Activated gamma-delta T cell (primary cell): ENCODE results near the gene ABCC3.

Source experiments
- DNase-seq: peaks from one replicate; lab custom pipeline; 2025; lab: John Stamatoyannopoulos, UW
- total RNA-seq, 2 donors: gene quantifications; one replicate each; lab custom pipeline; 2026; lab: John Stamatoyannopoulos, UW

Gene ABCC3, protein sequence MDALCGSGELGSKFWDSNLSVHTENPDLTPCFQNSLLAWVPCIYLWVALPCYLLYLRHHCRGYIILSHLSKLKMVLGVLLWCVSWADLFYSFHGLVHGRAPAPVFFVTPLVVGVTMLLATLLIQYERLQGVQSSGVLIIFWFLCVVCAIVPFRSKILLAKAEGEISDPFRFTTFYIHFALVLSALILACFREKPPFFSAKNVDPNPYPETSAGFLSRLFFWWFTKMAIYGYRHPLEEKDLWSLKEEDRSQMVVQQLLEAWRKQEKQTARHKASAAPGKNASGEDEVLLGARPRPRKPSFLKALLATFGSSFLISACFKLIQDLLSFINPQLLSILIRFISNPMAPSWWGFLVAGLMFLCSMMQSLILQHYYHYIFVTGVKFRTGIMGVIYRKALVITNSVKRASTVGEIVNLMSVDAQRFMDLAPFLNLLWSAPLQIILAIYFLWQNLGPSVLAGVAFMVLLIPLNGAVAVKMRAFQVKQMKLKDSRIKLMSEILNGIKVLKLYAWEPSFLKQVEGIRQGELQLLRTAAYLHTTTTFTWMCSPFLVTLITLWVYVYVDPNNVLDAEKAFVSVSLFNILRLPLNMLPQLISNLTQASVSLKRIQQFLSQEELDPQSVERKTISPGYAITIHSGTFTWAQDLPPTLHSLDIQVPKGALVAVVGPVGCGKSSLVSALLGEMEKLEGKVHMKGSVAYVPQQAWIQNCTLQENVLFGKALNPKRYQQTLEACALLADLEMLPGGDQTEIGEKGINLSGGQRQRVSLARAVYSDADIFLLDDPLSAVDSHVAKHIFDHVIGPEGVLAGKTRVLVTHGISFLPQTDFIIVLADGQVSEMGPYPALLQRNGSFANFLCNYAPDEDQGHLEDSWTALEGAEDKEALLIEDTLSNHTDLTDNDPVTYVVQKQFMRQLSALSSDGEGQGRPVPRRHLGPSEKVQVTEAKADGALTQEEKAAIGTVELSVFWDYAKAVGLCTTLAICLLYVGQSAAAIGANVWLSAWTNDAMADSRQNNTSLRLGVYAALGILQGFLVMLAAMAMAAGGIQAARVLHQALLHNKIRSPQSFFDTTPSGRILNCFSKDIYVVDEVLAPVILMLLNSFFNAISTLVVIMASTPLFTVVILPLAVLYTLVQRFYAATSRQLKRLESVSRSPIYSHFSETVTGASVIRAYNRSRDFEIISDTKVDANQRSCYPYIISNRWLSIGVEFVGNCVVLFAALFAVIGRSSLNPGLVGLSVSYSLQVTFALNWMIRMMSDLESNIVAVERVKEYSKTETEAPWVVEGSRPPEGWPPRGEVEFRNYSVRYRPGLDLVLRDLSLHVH (N-terminal part only)
- 0.31 to 1.1 reads per million in 2 donors for total RNA-seq

- no peak for DNase-seq
Observed at GRCh38 chr17:50634224-50634914, at the start of gene ABCC3. Gene ABCC3 (plus strand): TSS chr17:50634881. CDS start chr17:50634937, 56 bp downstream.

- DNase-seq: no peak
Observed at GRCh38 chr17:50585346-50585745, 49.3 kb upstream of the ABCC3 start.

- no peak for DNase-seq
Observed at GRCh38 chr17:50585891-50586290, 48.8 kb upstream of the ABCC3 start.

DNA sequence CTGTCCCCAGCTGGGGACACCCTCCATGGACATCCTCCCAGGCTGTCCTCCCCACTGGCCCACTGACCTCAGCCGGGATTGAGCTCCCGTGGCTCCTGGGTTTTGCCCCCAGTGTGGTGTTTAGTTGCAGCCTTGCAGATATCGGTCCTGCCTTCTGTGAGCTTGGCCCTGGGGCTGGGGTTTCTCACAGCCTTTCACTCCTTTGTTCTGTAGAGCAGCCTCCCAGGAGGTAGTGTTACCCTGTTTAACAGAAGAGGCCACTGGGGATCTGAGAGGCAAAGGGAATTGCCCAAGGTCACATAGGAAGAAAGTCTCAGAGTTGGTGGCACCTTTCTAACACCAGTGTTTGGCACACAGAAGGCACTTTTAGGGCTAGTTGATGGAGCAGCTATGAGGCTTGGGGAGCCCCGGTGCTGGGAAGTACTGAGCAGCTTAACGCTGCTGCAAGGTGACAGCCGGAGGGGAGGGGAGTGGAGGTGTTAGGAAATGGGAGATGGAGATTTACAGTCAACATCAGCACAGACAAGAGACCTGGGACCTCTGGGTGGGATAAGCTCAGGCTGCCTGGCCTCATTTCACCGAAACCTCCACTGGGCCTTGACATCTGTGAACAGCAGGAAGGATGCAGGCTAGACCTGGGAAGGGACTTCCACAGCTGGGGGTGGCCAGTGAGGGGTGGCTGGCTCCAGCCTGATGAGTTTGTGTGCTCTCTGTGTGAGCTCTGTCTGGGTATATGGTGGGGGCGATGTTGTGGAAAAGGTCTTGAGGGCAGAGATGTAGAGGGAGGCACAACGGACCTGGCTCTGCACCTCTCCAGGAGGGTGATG is 48.0 kb upstream of the ABCC3 start:
- DNase-seq: no peak

DNA sequence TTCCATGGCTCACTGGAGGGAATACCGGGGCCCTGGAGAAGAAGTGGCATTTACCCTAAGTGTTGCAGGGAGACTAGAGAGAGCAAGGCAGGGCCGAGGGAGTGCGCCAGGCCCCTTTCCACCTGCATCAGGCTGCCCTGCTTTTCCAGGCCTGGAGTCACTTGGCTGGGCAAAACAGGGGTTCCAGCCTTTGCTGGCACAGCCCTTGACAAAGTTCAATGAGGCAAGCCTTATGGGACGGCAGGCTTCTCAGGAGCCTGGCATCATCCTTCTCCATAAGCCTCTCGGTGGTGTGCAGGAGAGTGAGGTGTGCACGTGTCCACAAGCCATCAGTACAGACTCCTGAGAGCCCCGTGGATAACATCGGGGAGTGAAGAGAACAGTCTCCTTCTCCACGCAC is 47.1 kb upstream of the ABCC3 start:
- no peak for DNase-seq

DNA sequence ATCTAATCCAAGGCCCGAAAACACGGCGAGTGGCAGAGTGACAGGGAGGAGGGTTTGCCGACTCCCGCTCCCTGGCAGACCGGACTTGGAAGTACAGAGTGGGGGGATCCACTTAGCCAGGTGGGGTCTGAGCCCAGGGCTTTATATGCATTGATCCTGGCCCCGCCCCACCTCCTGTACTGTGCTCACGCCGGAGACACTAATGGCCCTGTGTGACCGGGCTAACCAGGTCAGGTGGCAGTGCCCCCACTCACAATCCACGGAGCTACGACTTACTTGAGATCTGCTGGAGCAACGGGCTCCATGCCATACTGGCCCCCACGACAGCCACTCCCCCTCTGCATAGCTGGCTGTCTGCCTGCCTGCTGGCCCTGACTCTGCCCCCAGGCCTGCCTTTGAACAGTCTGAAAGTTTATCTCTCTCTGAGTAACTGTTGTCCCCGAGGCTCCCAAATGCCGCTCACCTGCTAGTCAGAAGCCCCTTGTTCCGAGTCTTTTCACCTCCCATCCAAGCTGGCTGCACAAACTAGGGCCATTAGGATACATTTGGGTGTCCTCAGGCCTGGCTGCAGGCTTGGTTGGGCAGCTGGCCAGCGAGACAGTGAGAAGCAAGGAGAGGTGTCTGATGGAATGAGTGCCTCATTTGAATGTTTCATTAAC is 46.2 kb upstream of the ABCC3 start:
- no peak for DNase-seq

DNA sequence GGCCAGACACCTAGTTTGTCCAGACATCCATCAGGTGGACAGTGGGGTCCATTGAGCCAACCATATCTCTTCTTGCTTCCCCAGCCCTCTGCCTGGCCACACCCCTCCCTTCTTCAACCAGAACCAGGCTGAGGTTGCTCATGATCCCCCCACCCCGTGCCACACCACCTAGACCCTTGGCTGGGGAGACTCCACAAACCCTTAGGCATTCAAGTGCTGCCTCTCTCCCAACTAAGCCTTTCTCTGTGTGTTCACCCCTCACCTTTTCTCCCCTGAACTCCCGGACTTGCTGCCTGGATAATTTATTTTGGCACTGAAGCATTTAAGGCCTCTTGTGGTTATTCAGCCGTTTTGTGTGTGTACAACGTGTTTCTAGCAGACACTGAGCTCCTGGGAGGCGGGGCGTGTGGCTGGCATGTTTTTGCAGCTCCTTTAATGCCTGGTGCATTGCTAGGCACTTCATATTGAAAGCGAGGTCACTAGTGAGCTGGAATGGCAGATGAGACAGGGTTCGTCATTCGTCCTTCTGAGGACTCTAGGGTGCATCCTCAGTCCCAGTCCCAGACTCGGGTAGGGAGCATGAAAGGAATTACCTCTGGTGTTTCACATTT is 45.5 kb upstream of the ABCC3 start:
- no peak for DNase-seq

- DNase-seq: no peak
Observed at GRCh38 chr17:50590946-50591737, 43.5 kb upstream of the ABCC3 start.

DNA sequence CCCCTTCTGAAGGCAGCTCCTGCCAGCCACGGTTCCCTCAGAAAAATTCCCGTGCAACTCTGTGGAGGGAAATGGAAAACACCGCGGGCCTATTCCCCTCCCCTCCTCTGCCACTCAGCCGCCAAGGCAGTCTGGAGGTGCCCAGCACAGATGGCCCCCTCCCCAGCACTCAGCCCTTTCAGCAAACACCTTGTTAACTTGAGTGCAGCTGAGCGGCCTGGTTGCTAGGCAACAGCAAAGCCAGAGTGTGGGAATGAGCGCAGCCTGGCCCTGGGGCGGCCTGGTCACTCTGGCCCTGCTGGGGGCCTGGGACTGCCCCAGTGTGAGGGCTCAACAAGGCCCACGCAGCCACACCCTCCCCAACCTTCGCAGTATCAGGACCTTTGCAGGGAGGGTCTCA is 41.4 kb upstream of the ABCC3 start:
- no peak for DNase-seq

DNA sequence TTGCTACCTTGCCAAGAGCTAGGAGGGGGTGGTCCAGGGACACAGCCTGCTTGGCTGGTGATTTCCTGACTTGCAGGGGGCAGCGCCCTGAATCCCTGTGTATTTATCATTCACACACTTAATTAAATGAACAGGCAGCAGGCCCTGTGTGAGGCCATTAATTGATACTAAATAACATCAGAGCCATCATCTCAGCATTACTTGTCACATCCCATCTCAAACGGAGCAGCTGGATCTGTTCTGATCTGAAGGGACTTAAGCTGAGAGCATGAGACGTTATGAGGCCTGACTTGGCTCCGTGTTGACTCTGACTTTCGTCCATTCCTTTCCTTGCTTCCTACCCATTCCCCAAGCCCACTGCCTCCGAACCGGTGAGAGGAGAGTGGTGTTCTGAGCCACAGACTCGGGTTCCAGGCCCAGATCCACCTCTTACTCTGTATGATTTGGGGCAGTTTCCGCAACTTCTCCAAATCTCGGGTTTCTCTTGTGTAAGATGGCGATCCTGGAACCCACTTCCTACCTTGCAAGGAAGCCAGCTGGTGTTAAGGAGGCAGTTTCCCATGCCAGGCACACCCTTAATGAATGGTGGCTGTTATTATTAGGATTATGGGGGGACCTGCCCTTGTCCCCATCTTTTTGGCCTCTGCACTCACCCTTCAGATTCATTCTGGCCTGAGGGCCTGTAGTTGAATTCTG is 40.4 kb upstream of the ABCC3 start:
- no peak for DNase-seq

GRCh38 chr17:50594892-50595291 is 39.8 kb upstream of the ABCC3 start:
- DNase-seq: no peak

DNA sequence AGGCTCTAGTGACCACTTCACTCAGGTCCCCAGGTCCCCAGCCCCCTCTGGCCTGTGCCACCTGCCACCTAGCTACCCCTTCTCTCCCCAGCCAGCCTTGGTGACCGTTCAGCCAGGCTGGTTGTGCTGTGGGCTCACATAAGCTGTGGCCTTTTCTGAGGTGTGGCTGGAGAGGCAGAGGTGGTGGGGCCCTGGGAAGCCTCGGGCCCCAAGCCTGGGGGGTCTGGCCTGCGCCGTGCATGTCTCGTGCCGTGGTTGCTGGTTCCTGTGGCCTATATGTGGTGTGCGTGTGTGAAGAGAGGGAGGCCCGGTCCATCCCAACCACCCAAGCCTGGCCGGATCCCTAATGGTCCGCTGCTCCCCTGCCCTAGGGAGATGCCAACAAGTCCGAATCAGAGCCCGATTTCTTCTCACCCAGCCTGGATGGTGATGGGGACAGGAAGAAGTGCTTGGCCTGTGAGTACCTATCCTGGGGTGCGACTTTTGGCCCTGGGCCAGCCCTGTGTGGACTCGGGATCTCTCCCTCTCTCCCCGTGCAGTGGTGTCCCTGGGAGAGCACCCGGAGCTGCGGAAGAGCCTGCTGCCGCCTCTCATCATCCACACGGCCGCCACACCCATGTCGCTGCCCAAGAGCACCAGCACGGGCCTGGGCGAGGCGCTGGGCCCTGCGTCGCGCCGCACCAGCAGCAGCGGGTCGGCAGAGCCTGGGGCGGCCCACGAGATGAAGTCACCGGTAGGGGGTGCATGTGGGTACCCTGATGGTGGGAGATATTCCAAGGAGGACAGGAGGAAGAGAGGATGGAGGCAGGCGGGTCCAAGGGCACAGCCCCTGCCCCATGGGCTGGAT is 38.3 kb upstream of the ABCC3 start:
- DNase-seq: no peak

GRCh38 chr17:50598487-50598886 is 36.2 kb upstream of the ABCC3 start:
- DNase-seq: no peak

- DNase-seq: no peak
Observed at GRCh38 chr17:50599606-50600005, 35.1 kb upstream of the ABCC3 start.

- no peak for DNase-seq
Observed at GRCh38 chr17:50601823-50602375, 32.8 kb upstream of the ABCC3 start.

DNA sequence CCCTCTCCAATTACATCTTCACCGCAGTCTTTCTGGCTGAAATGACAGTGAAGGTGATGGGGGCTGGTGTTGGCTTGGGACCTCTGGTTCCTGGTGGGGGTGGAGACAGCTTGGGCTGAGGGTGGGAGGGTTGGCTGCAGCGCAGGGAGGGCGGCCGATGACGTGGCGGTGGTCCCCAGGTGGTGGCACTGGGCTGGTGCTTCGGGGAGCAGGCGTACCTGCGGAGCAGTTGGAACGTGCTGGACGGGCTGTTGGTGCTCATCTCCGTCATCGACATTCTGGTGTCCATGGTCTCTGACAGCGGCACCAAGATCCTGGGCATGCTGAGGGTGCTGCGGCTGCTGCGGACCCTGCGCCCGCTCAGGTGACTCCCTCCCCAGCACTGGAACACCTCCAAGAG is 31.8 kb upstream of the ABCC3 start:
- DNase-seq: no peak

DNA sequence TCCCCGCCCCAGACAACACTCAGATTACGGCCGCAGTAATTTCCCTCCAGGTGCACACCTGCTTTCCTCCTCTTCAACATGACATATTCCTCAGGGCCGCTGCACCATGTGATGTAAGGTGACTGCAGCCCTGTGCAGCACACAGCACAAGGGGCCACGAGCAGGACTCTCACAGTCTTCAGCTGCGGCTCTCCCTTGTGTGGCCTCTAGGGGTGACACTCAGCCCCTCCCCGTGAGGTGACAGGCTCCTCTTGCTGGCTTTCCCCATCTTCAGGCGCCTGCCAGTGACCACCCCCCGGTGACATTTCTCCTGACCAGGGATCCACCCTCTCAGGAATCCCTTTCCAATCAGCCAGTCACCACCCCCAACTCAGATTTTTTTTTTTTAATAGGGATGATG is 31.3 kb upstream of the ABCC3 start:
- no peak for DNase-seq
